NCI-H2196 (cell line): Measurements from ENCODE around the gene PIK3CA.
"Not testable (repeated sequence)": the region's sequence is repeated elsewhere in the genome, so short reads cannot be mapped to it uniquely, and the experiment has no call there.

Source experiments
- DNase-seq: peaks from one replicate; lab custom pipeline; 2025; ENCODE audit not compliant: unreplicated experiment; lab: John Stamatoyannopoulos, UW

PIK3CA gene

GRCh38 chr3:179147873-179148615 lies at the start of gene PIK3CA:
Gene PIK3CA, plus strand, starts transcription at chr3:179148357. Its CDS starts 50,469 bp downstream, at chr3:179198826.
- DNase-seq: peak; percentile 99

DNA sequence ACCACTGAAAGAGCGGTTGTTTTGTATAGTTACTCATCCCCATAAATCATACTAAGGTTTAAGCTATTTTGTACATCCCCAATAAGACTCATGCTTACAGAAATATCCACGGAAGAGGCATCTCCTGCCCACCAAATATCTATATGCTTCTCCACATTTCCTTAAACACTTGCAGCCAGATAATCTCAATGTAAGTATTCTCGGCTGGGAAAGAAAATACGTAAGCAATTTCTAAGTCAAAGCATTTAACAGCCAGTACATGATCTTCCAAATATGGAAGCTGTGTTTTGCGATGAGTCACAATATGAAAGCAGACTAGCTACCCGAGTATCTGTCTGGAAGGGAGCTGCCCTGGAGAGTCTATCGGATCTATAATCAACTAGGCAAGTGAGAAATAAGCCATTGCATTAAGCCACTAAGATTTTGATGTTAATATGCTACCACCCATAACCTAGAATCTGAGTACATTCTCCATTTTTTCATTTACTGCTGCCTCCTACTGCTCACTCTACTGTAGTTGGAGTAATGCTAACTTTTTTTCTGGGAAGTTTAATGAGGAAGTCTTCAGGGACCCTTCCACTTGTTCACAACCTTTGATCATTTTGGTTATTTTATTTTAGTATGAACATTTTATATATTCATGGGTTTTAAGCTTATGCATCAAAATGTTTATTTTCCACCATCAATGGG lies 49.6 kb upstream of the PIK3CA start:
- DNase-seq: no peak

DNA sequence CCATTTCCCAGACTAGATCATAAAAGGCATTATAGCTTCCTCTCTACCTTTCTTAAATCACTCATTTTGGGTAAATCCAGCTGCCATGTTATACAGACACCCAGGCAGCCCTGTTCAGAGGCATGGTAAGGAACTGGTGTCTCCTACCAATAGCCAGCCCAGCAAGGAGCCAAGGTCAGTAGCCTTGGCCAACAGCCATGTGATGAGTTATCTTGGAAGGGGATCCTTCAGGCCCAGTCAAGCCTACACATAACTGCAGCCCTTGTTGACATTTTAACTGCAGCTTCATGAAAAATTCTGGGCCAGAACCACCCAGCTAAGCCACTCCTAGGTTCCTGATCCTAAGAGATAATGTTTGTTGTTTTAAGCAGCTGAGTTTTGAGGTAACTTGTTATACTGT lies 47.5 kb upstream of the PIK3CA start:
- peak; percentile 44 for DNase-seq

DNA sequence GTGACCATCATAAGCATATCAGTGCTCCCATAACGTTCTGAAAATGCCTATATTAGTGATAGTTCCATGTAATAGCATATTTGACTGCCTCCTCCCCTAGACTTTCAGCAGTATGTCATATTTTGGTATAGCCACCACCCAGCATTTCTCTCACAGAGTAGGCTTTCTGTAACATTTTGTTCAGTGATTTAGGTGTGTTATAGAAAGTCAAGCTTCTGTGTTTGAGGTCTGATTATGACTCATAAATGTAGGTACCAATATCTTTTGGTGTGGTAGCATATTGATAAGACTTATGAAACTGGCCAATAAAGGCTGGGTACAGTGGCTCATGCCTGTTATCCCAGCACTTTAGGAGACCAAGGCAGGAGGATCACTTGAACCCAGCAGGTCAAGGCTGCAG lies 42.3 kb upstream of the PIK3CA start:
- no peak for DNase-seq

DNA sequence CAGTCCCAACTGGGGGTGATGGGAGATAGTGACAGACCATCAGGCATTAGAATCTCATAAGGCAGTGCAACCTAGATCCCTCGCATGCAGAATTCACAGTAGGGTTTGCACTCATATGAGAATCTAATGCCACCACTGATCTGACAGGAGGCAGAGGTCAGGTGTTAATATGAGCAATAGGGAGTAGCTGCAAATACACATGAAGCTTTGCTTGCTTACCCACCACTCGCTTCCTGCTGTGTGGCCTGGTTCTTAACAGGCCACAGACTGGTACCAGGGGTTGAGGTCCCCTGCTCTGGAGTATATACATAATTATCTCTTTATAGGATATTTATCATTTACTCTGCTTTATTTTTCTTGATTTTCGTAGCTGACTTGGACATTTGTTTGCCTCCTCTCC lies 40.5 kb upstream of the PIK3CA start:
- DNase-seq: no peak

DNA sequence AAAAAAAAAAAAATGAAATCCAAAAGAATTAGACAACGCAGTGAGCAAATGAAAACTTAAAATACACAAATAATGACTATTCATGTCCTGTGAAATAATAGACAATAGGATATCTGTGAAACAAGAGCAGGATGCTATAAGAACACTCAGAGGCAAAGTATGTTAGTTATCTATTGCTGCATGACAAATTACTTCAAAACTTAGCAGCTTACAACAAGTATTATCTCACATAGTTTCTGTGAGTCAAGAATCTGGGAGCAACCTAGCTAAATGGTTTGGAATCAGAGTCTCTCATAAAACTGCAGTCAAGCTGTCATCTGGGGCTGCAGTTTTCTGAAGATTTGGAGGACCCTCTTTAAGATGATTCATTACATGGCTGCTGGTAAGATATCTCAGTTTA lies 40.1 kb upstream of the PIK3CA start:
- DNase-seq: no peak

- DNase-seq: no peak
Observed at GRCh38 chr3:179113903-179114302, 34.3 kb upstream of the PIK3CA start.

DNA sequence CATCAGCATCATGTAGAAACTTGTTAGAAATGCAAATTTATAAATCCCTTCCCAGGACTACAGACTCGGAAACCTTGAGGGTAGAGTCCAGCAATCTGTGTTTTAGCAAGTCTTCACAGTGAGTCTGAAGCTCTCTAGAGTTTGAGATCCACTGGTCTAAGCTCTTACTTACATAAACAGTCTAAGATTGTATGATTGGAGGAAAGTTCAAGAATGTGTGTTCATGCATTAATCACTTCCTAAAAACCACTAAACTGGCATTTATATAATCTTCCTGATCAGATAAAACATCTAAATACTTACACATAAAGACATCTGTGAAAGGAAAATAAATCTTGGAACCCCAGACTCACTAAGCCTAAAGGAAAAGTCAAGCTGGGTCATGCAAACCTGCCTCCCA lies 32.7 kb upstream of the PIK3CA start:
- DNase-seq: not testable (repeated sequence)

DNA sequence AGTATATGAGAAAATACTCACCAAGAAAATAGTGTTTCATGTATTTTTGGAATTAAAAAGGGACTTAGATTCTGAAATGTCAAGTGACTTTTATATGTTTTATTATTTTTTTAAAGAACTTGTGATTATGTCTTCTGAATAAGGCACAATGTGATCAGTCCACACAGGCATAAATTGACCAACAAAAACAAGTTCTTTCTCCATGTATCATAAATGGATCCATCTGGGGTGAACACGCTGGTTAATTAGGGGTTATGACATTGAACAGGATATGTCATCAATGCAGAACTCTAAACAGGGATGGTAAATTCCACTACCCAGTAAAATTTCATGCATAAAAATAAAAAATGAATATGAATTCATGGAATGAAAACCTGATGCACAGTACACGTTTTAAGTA lies 31.3 kb upstream of the PIK3CA start:
- DNase-seq: no peak

GRCh38 chr3:179132191-179132890 lies 15.8 kb upstream of the PIK3CA start:
- DNase-seq: peak; percentile 38

DNA sequence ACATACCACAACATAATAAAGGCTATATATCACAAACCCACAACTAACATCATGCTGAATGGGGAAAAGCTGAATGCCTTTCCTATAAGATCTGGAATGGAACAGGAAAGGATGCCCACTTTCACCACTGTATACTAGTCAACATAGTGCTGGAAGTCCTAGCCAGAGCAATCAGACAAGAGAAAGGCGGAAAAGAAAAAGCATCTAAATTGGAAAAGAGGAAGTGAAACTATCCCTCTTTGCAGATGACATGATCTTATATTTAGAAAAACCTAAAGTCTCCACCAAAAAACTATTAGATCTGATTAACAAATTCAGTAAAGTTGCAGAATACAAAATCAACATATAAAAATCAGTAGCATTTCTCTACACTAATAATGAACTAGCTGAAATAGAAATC lies 14.6 kb upstream of the PIK3CA start:
- no peak for DNase-seq

DNA sequence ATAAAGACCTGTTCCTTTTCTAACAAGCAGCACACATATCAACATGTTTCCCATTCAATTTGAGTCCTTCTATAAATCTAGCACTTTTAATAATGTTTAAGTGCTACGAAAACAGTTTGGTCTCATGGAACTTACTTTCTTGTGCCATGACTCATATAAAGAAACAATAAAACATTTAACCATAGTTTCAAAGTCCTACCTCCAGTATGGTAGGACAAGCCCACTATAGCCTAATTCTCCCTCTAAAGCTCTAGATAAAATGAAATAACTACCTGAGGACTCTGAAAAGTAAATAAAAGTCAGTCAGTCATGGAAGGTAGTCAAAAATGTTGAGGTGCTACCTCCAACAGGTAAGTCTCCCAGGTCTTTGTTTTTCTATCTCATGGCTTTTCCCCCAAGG lies 12.0 kb upstream of the PIK3CA start:
- no peak for DNase-seq

DNA sequence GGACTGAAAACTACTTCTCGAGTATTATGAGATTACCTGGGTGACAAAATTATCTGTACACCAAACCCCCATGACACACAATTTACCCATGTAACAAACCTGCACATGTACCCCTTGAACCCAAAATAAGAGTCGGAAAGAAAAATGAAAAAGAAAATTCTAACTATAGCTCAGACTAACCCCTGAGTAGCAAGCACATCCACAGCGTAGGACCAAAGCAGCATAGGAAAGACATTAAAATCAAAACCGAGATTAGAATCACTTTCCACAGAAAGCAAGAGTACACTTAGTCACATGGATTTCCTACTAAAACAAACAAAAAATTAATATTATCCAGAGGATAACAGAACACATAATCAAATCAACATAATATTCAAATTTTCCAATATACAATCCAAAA lies 6.3 kb upstream of the PIK3CA start:
- DNase-seq: no peak

GRCh38 chr3:179146911-179147513 lies 1.1 kb upstream of the PIK3CA start:
- peak; percentile 77 for DNase-seq

DNA sequence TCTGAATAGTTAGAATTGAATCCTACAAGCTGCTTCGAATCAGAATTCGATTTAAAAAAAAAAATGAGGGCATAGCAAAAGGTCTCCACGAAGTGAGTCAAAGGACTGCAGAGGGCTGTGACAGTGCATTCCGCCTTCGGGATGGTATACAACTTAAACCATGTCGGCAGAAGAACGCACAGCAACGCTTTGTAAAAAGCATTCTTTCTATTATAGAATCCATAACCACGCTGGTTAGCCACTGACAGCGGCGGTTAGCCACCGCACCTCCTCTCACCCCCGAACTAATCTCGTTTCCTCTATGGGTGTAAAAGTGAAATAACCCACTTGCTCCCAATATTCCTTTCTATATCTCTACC lies 664 bp upstream of the PIK3CA start:
- peak; percentile 67 for DNase-seq

DNA sequence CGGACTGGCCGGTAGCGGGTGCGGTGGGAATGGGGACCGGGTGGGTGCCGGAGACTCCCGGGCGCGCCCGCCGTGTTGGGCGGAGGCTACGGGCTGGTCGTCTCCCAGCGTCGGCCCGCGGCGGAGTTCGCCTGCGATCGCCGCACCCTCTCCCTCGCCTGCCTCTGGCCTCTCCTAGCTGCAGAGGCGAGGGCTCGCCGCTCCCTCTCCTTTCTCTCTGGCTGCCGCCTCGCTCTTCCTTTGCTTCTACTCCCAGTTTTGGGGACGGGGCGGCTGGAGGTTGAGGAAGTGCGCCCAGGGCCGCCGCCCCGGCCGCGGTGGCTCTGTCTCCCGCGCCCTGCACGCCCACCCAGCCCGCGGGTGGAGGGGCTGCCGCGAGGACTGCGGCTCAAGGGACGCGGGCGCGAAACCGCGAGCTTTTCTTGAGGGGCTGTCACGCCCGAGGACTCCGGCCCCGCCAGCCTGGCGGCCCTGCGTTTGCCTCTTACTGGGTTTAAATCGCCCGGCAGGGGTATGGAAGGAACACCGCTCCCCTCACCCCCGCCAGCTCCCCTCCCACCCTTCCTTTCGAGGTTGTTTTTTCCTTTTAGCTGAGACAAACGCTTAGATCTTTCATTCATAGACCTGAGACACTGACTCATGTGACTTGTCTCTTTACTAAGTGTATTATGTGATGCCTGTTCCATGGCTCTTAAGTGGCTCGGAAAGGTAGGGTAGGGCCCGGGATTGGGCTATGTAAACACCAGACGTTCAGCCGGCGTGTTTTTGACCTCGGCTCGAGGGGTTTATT lies 654 bp downstream of the PIK3CA start:
- DNase-seq: peak; percentile 47

- no peak for DNase-seq
Observed at GRCh38 chr3:179149406-179149867, 1.3 kb downstream of the PIK3CA start.

GRCh38 chr3:179149951-179150350 lies 1.8 kb downstream of the PIK3CA start:
- DNase-seq: no peak

DNA sequence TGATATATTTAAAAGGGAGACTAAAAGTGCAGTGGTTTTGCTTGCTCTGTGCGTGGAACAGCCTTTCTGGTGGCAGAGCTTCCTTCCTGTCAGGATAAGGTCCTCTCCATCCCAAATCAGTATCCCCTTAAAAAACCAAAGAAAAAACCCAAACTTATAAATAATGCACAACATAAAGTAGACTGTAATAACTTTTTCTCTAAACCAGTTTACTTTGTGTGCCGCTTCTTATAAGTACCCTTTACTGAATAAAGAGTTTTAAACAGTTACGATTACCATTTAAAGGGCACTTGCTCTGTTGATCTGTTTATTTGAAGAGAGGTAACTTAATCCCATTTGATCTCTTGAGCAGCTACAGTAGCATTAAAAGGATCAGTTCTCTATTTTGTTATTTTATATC lies 2.5 kb downstream of the PIK3CA start:
- no peak for DNase-seq

DNA sequence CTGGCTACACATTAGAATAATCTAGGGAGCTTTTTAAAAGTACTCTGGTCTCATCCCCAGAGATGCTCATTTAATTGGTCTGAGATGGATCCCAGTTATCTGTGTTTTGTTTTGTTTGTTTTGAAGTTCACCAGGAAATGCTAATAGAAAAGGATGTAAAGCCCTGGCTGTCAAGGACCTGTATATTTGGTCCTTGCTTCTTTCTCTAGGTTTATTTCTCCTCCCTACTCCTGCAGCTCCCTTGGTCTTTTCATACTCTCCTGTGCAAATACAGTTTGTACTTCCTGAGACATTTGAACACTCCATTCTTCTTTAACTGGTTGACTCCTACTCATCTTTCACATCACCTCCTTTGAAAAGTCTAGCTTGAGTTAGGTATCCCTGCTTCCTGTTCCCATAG lies 3.3 kb downstream of the PIK3CA start:
- no peak for DNase-seq

DNA sequence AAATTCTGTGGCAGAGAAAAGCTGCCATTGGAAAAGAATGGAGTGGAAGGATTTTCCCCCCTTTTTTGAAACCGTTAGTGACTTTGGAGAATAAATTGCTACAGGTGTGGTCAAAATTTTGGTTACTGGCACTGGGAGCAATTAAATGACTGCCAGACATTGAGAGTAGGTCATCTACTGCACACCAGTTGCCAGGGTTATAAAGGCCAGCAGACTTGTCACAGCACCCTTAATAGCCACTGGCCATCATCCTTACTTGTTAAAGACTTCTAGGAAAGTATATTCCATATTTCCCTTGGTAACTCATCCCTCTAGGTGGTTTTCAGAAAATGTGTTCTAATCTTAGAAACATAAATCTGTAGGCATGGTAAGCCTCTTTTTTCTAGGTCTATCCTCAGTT lies 8.0 kb downstream of the PIK3CA start:
- DNase-seq: no peak
